Endothelial cell of umbilical vein (primary cell): ENCODE results near the gene ELOVL2. TPM values are rescaled to one million over a fixed set of nuclear protein-coding genes. Genes with fewer than 3 reads are reported as not detected.

ENCODE experiments used
- BruUV-seq: library from RNA; stranded (reverse); fragments of 400-500 nt; replicated peaks from 2 replicates; lab custom pipeline; 2021; lab: Mats Ljungman, UMichigan
- CTCF ChIA-PET: fragments of 300-600, 350-600 bp; sonication (Branson Sonifier 250); formaldehyde crosslinking; loops from one replicate; lab custom pipeline; 2021; ENCODE audit warnings: antibody characterized with exemption, inconsistent platforms; lab: Charles Lee
- POLR2A ChIA-PET: fragments of 300-600, 350-600 bp; sonication (Branson Sonifier 250); formaldehyde crosslinking; loops from one replicate; lab custom pipeline; 2021; ENCODE audit warnings: antibody characterized with exemption, inconsistent platforms; lab: Charles Lee
- DNase-seq: peaks from one replicate; pipeline ENCODE4 v3.0.0-alpha.2; 2011; ENCODE audit warnings: low read depth, low spot score
- FAIRE-seq: peaks from 2 replicates; lab custom pipeline; 2011; peaks lifted over from hg19 to GRCh38; lab: Jason Lieb, UNC
- H2AFZ ChIP-seq: 2 replicates; pipeline ENCODE4 v1.6.0; 2012; ENCODE audit warnings: low read depth, low read length, control low read depth, inconsistent platforms
- H3K27ac ChIP-seq: 2 replicates; pipeline ENCODE4 v1.5.1; 2011; ENCODE audit warnings: low read depth, mild to moderate bottlenecking, control low read depth, low read length, moderate library complexity; ENCODE audit not compliant: insufficient read depth
- H3K27me3 ChIP-seq, 2 experiments: 2 replicates each; pipeline versions ENCODE4 v1.6.0 to v1.6.1; 2011; ENCODE audit warnings: low read length in 2 of 2, mixed read lengths in 1 of 2; ENCODE audit not compliant: control insufficient read depth in 2 of 2, insufficient read depth in 2 of 2
- H3K36me3 ChIP-seq, 2 experiments: 2 replicates in 1 of 2; 3 replicates in 1 of 2; pipeline ENCODE4 v1.5.1; 2011; ENCODE audit warnings: low read length in 2 of 2, mild to moderate bottlenecking in 1 of 2, moderate library complexity in 1 of 2; ENCODE audit not compliant: control insufficient read depth in 2 of 2, insufficient read depth in 2 of 2; ENCODE audit errors: extremely low read depth in 1 of 2
- H3K4me1 ChIP-seq: 3 replicates; pipeline ENCODE4 v1.5.1; 2011; ENCODE audit warnings: mild to moderate bottlenecking, low read length; ENCODE audit not compliant: control insufficient read depth, insufficient read depth; ENCODE audit errors: extremely low read depth
- H3K4me2 ChIP-seq: 2 replicates; pipeline ENCODE4 v1.6.1; 2011; ENCODE audit warnings: low read length, control low read depth, mixed read lengths; ENCODE audit not compliant: insufficient read depth
- H3K4me3 ChIP-seq, 3 experiments: fragments of 200-600 bp in 1 of 3; sonication (generic), shearing (Covaris generic) in 1 of 3; replicated peaks in 1 of 3; 2 replicates each; pipeline ENCODE4 v1.5.1; 2011 to 2016; ENCODE audit warnings: control low read depth in 3 of 3, low read length in 3 of 3, mild to moderate bottlenecking in 2 of 3, inconsistent platforms in 1 of 3, low read depth in 1 of 3, moderate library complexity in 1 of 3; ENCODE audit not compliant: insufficient read depth in 1 of 3
- H3K79me2 ChIP-seq: 2 replicates; pipeline ENCODE4 v1.6.0; 2012; ENCODE audit warnings: low read length, inconsistent platforms; ENCODE audit not compliant: control insufficient read depth, insufficient read depth
- H3K9ac ChIP-seq: replicated peaks from 2 replicates; pipeline ENCODE3; 2011; ENCODE audit warnings: low read length, control low read depth; ENCODE audit not compliant: insufficient read depth; ENCODE audit errors: extremely low read depth
- H3K9me1 ChIP-seq: replicated peaks from 3 replicates; pipeline ENCODE4 v1.6.0; 2011; ENCODE audit warnings: mild to moderate bottlenecking, low read length; ENCODE audit not compliant: control insufficient read depth, insufficient read depth; ENCODE audit errors: extremely low read depth
- H3K9me3 ChIP-seq: replicated peaks from 2 replicates; pipeline ENCODE4 v1.5.1; 2012; ENCODE audit warnings: low read length, inconsistent platforms; ENCODE audit not compliant: control insufficient read depth, insufficient read depth
- H4K20me1 ChIP-seq: replicated peaks from 2 replicates; pipeline ENCODE3; 2011; ENCODE audit warnings: mild to moderate bottlenecking, low read length; ENCODE audit not compliant: control insufficient read depth, insufficient read depth; ENCODE audit errors: extremely low read depth
- CTCF ChIP-seq, 2 donors: IDR thresholded peaks; 1 replicate in 1 of 2; 2 replicates in 1 of 2; pipeline ENCODE4 v1.5.1; 2011; ENCODE audit warnings: low read length in 2 of 2, mild to moderate bottlenecking in 2 of 2, moderate library complexity in 2 of 2, control low read depth in 1 of 2, inconsistent platforms in 1 of 2, low read depth in 1 of 2; ENCODE audit not compliant: insufficient read depth in 1 of 2; ENCODE audit errors: extremely low read depth in 1 of 2
- EZH2 ChIP-seq: IDR thresholded peaks from 2 replicates; pipeline ENCODE4 v1.6.1; 2012; ENCODE audit warnings: borderline replicate concordance, low read depth, mild to moderate bottlenecking, moderate library complexity, low read length, inconsistent platforms; ENCODE audit not compliant: severe bottlenecking
- FOS ChIP-seq: IDR thresholded peaks from 2 replicates; pipeline ENCODE4 v1.6.1; 2011; ENCODE audit warnings: mild to moderate bottlenecking, low read length, moderate library complexity, borderline replicate concordance; ENCODE audit not compliant: insufficient read depth
- GATA2 ChIP-seq: IDR thresholded peaks from 2 replicates; pipeline ENCODE4 v1.7.0; 2011; ENCODE audit warnings: low read depth, mild to moderate bottlenecking, moderate library complexity, mixed read lengths, low read length; ENCODE audit not compliant: insufficient read length, insufficient read depth
- JUN ChIP-seq: IDR thresholded peaks from 2 replicates; pipeline ENCODE4 v1.6.1; 2011; ENCODE audit warnings: borderline replicate concordance, low read depth; ENCODE audit not compliant: insufficient read length, insufficient read depth
- MAX ChIP-seq: IDR thresholded peaks from 2 replicates; pipeline ENCODE4 v1.6.1; 2011; ENCODE audit not compliant: insufficient read depth, insufficient read length
- MYC ChIP-seq: IDR thresholded peaks from one replicate; pipeline ENCODE4 v1.6.1; 2011; ENCODE audit warnings: mild to moderate bottlenecking, low read depth, low read length
- POLR2A ChIP-seq: IDR thresholded peaks from 2 replicates; pipeline ENCODE4 v1.6.1; 2012; ENCODE audit warnings: low read depth, mild to moderate bottlenecking, control low read depth, low read length
- POLR2AphosphoS5 ChIP-seq: IDR thresholded peaks from 2 replicates; pipeline ENCODE4 v1.6.1; 2012; ENCODE audit warnings: low read depth, mild to moderate bottlenecking, control low read depth, low read length, moderate library complexity; ENCODE audit not compliant: insufficient read depth
- dilution Hi-C: fragments of 300-500 bp; cut with MboI; formaldehyde crosslinking; loops from one replicate; pipeline ENCODE4 v1.15.0; 2019; ENCODE audit warnings: low sequenced_read_pairs; ENCODE audit not compliant: extremely low pct_ligation_motif_present
- intact Hi-C: fragments of 100-400 bp; cut with micrococcal nuclease; formaldehyde crosslinking; loops from one replicate; pipeline ENCODE4 v1.10.0; 2022
- polyA plus RNA-seq, 4 experiments: library from polyadenylated mRNA; depleted of rRNA in 3 of 4; stranded (reverse) in 3 of 4; unstranded in 1 of 4; fragments of >200 nt; gene quantifications; 2 replicates each; pipeline versions ENCODE4 v1.2.1 to v1.2.3, GENCODE V29; 2011 to 2012; ENCODE audit warnings: missing spikeins in 1 of 4
- total RNA-seq: library from RNA; stranded (reverse); gene quantifications from 2 replicates; pipeline ENCODE4 v1.2.3, GENCODE V29; 2021

ELOVL2 gene
- total and polyA plus RNA-seq, 2 donors (not counting 3 experiments of a cell fraction or from before 2014, with no cell fraction given): not detected

- no peak overlapping the region for H3K27ac ChIP-seq
- BruUV-seq: no TSS peak
- no peak overlapping the region for H2AFZ ChIP-seq
- ChIA-PET POLR2A (no interaction called here), CTCF (no interaction called here)
- intact Hi-C loops: no loop called here
- dilution Hi-C loops: no loop called here
- no peak for FAIRE-seq
- H3K4me2 ChIP-seq: no peak overlapping the region
- TF ChIP-seq MYC (no peak), POLR2A (no peak), CTCF (IDR thresholded peaks at IDR 0.05; ENCODE audit: extremely low read depth in 1 of 2, insufficient read depth in 1 of 2, low read depth in 1 of 2, low read length in 2 of 2) (no peak), EZH2 (no peak), FOS (no peak)
- no peaks in the 10 kb centered on the region for H3K36me3 ChIP-seq
- no peak for DNase-seq
- no peaks in the 10 kb centered on the region for H3K4me1 ChIP-seq
- H3K9ac ChIP-seq: no peak overlapping the region
- H3K4me3 ChIP-seq: no peak overlapping the region
- H3K79me2 ChIP-seq: no peaks in the 10 kb centered on the region
- H3K27me3 ChIP-seq: no peaks in the 10 kb centered on the region
- no peaks in the 10 kb centered on the region for H3K9me3 ChIP-seq
- H3K9me1 ChIP-seq: no peaks in the 10 kb centered on the region
- no peaks in the 10 kb centered on the region for H4K20me1 ChIP-seq
These were observed 41.8 kb upstream of the ELOVL2 start for GRCh38 chr6:11085758-11086435.

GRCh38 chr6:11083956-11084355, 39.9 kb upstream of the ELOVL2 start:
- no peak overlapping the region for H3K4me2 ChIP-seq
- intact Hi-C loops: no loop called here
- dilution Hi-C loops: no loop called here
- H3K27me3 ChIP-seq: no peaks in the 10 kb centered on the region
- no peak overlapping the region for H3K9ac ChIP-seq
- H3K4me3 ChIP-seq: no peak overlapping the region
- FAIRE-seq: no peak
- H3K27ac ChIP-seq: no peak overlapping the region
- BruUV-seq: no TSS peak
- H2AFZ ChIP-seq: no peak overlapping the region
- H3K4me1 ChIP-seq: no peaks in the 10 kb centered on the region
- H3K9me3 ChIP-seq: no peaks in the 10 kb centered on the region
- CTCF ChIA-PET: interaction anchor here (1.1 to 1.5 kb wide), 2 partner anchors 15 to 129 kb away, joined by 3 to 4 read pairs; no protein-coding TSS in a partner anchor
- H3K9me1 ChIP-seq: no peaks in the 10 kb centered on the region
- POLR2A ChIA-PET: no interaction called here
- H3K79me2 ChIP-seq: no peaks in the 10 kb centered on the region
- no peaks in the 10 kb centered on the region for H4K20me1 ChIP-seq
- DNase-seq: no peak
- no peaks in the 10 kb centered on the region for H3K36me3 ChIP-seq
- TF ChIP-seq FOS (no peak), GATA2 (no peak), MAX (no peak), EZH2 (no peak), CTCF (IDR thresholded peaks at IDR 0.05; ENCODE audit: extremely low read depth in 1 of 2, insufficient read depth in 1 of 2, low read depth in 1 of 2, low read length in 2 of 2) (no peak), JUN (no peak), MYC (no peak), POLR2A (no peak), POLR2AphosphoS5 (no peak)
